Measurements from ENCODE around the gene ADCK2.

DNA sequence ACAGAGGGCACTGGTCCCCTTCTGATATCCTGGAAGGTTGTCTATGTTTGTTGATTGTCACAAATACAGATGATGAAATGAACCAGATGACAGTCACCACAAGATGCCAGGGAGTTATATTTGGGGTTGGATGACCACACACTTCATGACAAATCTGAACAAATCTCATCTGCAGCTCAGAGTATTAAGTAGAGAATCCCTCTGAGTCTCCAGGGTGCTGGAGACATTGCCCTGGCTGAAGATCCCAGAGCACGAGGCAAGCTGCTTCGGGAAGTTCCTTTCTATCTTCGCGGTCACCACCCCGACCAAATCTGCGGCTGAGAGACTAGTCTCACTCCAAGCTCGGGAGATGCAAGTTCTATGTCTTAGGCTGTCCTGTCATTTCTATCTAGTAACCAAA is 41.1 kb upstream of the ADCK2 start:
- TF ChIP-seq POLR2AphosphoS5 (IDR thresholded peaks at IDR 0.05; ENCODE audit: low read depth, low read length) (no peak), CHD2 (IDR thresholded peaks at IDR 0.05; ENCODE audit: low read length, partially characterized antibody) (no peak), JUND (IDR thresholded peaks at IDR 0.05) (no peak), FOXJ3 (CRISPR knock-in tag; IDR thresholded peaks at IDR 0.05) (no peak), TCF12 (IDR thresholded peaks at IDR 0.05) (no peak)
- TF ChIP-seq, protein P1, sequence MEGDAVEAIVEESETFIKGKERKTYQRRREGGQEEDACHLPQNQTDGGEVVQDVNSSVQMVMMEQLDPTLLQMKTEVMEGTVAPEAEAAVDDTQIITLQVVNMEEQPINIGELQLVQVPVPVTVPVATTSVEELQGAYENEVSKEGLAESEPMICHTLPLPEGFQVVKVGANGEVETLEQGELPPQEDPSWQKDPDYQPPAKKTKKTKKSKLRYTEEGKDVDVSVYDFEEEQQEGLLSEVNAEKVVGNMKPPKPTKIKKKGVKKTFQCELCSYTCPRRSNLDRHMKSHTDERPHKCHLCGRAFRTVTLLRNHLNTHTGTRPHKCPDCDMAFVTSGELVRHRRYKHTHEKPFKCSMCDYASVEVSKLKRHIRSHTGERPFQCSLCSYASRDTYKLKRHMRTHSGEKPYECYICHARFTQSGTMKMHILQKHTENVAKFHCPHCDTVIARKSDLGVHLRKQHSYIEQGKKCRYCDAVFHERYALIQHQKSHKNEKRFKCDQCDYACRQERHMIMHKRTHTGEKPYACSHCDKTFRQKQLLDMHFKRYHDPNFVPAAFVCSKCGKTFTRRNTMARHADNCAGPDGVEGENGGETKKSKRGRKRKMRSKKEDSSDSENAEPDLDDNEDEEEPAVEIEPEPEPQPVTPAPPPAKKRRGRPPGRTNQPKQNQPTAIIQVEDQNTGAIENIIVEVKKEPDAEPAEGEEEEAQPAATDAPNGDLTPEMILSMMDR (IDR thresholded peaks at IDR 0.05): no peak
- TF ChIP-seq, protein P2, sequence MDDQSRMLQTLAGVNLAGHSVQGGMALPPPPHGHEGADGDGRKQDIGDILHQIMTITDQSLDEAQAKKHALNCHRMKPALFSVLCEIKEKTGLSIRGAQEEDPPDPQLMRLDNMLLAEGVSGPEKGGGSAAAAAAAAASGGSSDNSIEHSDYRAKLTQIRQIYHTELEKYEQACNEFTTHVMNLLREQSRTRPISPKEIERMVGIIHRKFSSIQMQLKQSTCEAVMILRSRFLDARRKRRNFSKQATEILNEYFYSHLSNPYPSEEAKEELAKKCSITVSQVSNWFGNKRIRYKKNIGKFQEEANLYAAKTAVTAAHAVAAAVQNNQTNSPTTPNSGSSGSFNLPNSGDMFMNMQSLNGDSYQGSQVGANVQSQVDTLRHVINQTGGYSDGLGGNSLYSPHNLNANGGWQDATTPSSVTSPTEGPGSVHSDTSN (IDR thresholded peaks at IDR 0.05): no peak
- TF ChIP-seq, protein P3, sequence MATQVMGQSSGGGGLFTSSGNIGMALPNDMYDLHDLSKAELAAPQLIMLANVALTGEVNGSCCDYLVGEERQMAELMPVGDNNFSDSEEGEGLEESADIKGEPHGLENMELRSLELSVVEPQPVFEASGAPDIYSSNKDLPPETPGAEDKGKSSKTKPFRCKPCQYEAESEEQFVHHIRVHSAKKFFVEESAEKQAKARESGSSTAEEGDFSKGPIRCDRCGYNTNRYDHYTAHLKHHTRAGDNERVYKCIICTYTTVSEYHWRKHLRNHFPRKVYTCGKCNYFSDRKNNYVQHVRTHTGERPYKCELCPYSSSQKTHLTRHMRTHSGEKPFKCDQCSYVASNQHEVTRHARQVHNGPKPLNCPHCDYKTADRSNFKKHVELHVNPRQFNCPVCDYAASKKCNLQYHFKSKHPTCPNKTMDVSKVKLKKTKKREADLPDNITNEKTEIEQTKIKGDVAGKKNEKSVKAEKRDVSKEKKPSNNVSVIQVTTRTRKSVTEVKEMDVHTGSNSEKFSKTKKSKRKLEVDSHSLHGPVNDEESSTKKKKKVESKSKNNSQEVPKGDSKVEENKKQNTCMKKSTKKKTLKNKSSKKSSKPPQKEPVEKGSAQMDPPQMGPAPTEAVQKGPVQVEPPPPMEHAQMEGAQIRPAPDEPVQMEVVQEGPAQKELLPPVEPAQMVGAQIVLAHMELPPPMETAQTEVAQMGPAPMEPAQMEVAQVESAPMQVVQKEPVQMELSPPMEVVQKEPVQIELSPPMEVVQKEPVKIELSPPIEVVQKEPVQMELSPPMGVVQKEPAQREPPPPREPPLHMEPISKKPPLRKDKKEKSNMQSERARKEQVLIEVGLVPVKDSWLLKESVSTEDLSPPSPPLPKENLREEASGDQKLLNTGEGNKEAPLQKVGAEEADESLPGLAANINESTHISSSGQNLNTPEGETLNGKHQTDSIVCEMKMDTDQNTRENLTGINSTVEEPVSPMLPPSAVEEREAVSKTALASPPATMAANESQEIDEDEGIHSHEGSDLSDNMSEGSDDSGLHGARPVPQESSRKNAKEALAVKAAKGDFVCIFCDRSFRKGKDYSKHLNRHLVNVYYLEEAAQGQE (IDR thresholded peaks at IDR 0.05; ENCODE audit: low read depth, low read length): no peak

All from SK-N-SH (cell line).